GM18520 (cell line): Measurements from ENCODE around the gene ELMO1.
"Not testable (repeated sequence)": the region's sequence is repeated elsewhere in the genome, so short reads cannot be mapped to it uniquely, and the experiment has no call there.

Experiments used
- ATAC-seq: cut with Tn5 transposase; IDR thresholded peaks from one replicate; pipeline ENCODE4 v1.9.1; 2021; ENCODE audit not compliant: unreplicated experiment

ELMO1 gene

GRCh38 chr7:36999626-37000485 lies 448.8 kb downstream of the ELMO1 start:
- no peak for ATAC-seq

DNA sequence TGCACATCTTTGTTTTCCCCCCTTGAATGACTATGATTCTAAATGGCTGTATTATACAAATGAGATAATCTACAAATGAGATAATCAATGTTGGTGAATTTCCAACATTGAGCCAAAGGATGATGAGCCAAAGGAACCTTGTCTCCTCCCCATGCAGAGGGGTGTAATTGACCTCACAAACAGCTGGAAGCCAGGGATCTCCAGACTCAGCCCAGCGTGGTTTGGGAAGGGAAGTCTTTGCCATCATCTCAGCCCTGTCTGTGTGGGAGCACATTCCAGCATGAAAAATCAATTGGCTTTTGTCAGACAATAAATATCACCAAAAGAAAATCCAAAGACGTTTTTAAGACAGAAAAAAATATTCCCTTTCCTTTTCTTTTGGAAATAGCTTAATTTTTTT lies 452.9 kb downstream of the ELMO1 start:
- ATAC-seq: no peak

GRCh38 chr7:36994456-36995112 lies 454.1 kb downstream of the ELMO1 start:
- ATAC-seq: no peak

DNA sequence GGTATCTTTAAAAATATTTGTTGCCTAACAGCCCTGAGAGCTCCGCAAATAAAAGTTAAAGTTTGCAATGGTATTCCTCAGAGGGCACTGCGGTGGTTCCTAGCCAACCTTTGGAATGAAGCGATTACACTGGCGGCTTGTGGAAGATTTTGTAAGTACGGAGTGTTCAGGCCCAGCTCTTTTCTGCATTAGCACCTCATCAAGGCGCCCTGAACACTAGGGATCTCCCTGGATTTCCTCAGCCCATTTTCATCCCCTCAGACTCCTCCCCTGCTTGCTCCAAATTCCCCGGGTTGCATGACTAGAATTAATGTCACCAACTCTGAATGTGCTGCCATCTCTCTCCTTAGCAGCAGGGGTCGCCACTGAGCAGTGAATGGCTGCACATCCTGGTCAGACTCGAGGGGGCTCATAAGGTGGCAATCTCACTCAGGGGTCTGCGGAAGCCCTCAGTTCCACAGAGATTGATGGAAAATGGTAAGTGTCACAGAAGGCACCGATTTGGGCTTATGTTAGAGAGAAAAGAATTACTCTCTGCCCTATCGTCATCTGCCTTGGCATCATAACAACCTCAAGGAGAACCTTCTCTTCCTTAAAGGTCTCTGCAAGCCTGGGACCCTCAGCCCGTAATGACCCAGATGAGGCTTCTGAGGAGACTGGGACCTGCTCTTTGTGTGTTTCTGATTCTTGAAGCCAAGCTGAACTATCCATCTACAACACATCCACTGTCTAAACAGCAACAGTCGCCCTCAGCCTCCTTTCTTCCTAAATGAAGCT lies 461.5 kb downstream of the ELMO1 start:
- no peak for ATAC-seq

GRCh38 chr7:36986511-36986933 lies 462.1 kb downstream of the ELMO1 start:
- no peak for ATAC-seq

DNA sequence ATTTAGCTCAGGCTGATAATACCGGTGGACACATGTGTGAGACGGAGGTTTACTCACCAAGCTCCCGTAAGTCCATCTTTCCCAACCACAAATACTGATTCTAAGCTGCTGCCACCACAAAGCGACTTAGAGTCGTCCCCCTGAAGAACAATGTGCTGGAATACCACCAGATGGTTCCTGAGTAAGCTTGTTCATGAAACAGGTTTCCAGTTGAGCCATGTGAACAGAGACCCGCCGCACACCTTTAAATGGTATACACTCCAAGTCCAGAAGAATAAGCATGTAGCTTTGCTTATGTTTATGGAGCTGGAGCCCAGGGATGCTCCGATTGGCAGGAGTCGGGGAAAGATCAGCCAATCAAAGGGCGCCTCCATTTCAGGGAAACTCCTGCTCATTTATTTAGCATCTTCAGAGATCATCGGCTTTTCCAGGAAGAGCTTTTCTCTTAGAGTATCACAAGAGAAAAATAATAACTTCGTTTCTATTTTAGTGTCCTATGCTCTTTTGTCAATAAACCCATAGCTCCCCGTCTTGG lies 462.7 kb downstream of the ELMO1 start:
- no peak for ATAC-seq

- ATAC-seq: no peak
Measured at GRCh38 chr7:36985316-36985715, 463.3 kb downstream of the ELMO1 start.

DNA sequence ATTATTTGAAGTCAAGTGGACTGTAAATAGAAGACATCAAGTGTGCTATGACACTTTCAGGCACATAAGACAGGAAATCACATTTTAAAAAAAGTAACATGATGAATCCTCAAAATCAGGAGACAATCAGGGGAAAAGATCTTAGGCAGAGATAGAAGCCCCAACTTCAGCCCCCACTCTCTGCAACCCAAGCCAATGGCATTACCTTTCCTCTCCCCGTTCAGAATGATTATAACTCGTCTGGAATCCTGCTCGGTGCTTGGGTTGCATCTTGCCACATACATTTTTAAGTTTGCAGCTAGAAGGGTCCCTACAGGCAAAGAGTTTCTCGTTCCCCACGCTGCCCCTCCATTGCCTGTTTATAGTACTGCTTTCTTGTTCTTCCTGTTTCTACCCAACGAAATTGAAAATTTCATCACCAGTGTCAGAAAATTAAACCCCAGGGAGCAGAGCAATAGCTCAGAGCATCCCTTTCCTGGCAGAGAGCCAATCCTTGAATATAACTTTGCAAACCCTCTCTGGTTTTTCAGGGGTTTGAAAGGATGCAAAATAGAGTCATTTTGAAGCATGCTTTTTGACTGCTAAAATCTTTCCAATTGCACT lies 463.9 kb downstream of the ELMO1 start:
- ATAC-seq: no peak

GRCh38 chr7:36984041-36984521 lies 464.6 kb downstream of the ELMO1 start:
- ATAC-seq: no peak

- no peak for ATAC-seq
Measured at GRCh38 chr7:36982766-36983165, 465.9 kb downstream of the ELMO1 start.

GRCh38 chr7:36979810-36980248 lies 468.8 kb downstream of the ELMO1 start:
- ATAC-seq: no peak

GRCh38 chr7:36978461-36978860 lies 470.2 kb downstream of the ELMO1 start:
- no peak for ATAC-seq

DNA sequence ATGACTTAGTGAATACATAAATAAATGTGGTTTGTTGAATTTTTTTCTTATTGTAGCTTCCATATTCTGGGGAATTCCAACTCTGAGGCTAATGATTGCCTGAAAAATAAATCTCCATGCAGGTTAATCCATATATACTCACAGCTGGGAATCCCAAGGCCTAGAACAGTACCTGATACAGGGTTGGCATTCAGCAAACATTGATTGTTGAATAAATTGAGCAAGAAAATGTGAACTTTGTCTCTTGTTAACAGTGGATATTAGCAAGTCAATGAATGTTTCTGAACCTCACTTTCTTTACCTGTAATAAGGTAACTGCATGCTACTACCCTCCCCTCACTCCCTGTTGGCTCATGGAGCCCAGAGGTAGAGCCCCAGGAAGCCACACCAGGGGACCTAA lies 470.8 kb downstream of the ELMO1 start:
- no peak for ATAC-seq

GRCh38 chr7:36973534-36973933 lies 475.1 kb downstream of the ELMO1 start:
- ATAC-seq: not testable (repeated sequence)

GRCh38 chr7:36972140-36972518 lies 476.5 kb downstream of the ELMO1 start:
- no peak for ATAC-seq

GRCh38 chr7:36971515-36972139 lies 477.0 kb downstream of the ELMO1 start:
- no peak for ATAC-seq

DNA sequence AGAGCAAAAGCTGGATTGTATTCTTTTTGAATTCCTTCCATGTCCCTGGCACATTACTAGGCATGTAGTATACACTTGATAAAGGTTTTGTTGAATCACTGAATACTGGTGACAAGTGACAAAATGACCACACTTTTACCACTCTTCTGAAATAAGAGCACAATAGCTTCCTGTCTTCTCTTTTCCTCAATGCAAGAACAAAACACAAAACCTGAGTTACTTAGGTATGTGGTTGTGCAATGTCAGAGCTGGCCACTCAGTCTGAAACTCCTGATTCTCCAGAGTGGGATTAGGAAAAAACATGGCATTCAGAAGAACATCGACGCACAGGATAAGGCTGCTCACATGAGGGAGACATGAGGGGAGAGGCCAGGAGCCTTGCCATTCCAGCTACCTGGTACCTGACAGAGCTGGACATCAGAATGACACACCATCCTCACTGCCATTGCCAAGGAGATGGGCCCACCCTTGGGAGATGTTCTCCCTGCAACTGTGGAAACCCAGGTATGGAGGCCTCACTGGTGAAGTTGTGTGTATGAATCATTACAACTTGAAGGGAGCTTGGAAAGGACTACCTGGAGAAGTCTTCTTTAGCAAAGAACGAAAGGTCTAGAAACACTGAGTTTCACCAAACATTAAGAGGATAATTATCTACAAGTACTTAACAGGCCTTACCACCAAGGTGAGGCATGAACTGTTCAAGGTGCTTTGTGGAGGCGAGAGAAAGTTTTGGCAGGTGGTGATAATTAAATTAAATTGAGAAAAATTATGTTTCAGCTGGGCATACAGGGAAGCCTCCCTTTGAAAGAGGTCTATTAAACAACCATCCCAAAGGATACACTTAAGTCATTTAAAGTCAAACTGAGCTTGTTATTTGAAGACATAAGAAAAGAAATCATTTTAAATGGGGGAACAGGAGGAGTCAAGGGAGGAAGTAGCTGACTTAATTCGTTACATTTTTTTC lies 477.8 kb downstream of the ELMO1 start:
- ATAC-seq: no peak

- ATAC-seq: no peak
Measured at GRCh38 chr7:36969376-36969775, 479.3 kb downstream of the ELMO1 start.

DNA sequence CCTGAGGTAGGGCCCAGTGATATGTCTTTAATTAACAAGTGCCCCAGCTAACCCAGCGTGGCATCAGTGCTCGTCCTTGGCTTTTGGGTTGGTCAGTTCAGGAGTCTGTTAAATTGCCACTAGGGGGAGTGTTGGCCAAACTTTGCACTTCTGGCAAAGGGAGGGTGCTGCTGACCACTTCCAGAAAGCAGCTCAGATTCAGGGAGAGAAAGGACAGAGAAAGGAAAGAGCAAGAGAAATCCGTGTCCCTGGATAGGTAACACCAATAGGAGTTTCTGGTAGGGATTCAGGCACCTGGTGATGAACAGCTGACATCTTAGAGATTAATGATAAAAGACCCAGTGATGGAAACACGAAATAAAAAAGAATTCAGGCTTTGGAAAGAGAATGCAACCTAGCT lies 481.3 kb downstream of the ELMO1 start:
- ATAC-seq: peak; percentile 68
